GOT3 (cell line): Measurements from ENCODE around the gene DNAL4.

Experiments used
- DNase-seq: peaks from one replicate; lab custom pipeline; 2025; ENCODE audit warnings: mixed read lengths; lab: John Stamatoyannopoulos, UW

Gene DNAL4

GRCh38 chr22:38784856-38785255 is 9.1 kb downstream of the DNAL4 start:
- DNase-seq, result no peak

DNA sequence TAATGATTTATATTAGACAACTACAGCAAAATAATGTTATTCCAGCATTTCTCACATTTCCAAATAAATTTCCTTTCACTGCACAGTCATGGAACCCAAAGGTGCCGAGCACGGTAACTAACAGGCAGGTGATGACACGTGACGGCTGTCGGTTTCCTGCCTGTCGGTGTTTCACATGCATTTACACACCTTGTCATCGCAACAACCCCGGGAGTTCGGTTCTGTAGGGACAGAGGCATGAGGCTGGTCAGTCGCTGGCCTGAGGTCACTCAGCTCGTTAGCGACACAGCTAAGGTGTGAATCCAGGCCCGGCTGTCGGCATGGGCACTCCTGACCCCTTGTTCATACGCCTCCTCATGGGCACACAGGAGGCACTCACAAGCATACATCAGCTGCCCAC is 9.9 kb downstream of the DNAL4 start:
- no peak for DNase-seq

GRCh38 chr22:38783095-38783615 is 10.8 kb downstream of the DNAL4 start:
- DNase-seq, result no peak

DNA sequence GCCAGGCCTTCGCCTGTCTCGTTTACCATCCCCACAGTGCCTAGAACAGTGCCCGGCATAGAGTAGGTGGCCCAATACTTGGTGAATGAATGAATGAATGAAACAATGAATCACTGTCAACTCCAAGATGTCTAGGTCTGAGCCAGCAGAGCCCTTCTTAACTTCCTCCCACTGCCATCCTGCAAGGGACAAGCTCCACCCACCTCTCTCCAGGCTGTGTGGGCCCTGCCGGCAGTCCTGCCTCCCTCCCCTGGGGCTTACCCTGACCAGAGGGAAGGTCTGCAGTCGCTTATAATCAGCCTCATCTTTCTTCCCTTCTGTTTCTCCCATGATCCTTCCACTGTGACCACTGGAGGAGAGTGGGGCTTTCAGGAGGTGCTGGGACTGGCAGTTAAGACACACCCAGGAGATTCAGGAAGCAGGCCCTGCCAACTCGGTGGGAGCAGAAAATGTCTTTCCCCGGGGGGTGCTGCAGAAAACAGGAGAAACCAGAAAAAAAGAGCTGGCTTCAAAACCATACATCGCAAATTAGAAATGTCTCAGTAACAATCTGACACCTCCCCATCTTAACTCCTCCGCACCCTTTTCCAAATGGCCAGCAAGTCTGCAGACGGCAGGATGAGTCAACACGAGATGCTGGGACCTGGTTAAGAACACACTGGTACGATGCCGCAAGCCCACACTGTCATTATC is 11.4 kb downstream of the DNAL4 start:
- DNase-seq, result no peak

GRCh38 chr22:38781033-38781432 is 12.9 kb downstream of the DNAL4 start:
- no peak for DNase-seq

DNA sequence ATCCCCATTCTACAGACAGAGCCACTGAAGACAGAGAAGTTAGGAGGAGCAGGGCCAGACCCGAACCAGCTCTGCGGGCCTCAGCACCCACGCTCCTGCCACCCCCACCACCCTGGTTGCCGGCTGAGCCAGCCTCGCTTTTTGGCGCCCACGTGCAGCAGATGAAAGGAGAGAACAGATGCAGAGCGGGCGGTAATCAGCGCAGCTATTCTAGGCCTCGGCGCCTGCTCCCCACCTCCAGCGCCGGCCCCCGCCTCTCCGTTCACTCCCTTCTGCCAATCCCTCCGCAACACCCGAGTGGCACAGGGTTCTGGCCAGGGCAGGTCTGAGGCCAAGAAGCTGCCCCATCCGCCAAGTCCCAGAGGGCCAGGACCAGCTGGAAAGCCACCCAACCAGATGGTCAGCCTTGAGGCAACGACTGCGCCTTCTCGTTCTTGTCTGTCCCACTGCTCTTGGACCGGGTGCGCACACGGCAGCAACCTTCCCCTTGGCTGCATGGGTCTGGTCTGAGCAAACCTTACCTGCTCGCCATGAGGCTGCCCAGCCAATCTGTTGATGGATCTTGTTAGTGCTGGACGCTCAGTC is 16.8 kb downstream of the DNAL4 start:
- DNase-seq, result no peak

GRCh38 chr22:38776086-38776485 is 17.9 kb downstream of the DNAL4 start:
- no peak for DNase-seq

DNA sequence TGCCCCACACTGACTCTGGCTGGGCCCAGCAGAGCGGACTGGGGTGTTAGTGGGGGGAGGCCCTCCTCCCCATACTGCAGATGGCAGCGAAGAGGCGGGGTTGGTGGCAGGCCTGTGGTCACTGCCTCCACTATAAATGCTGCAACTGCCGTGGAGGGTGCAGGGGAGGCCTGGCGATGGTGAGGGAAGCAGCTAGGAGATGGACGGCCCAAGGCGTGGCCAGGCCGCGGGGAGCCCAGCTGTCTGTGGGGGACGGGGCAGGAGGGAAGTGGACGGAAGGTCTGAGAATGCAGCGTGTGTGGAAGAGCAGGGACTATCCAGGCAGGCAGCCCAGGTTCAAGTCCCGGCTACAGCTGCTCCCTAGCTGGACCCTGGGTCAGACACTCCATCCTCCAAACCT is 18.3 kb downstream of the DNAL4 start:
- no peak for DNase-seq

- no peak for DNase-seq
These were observed 19.3 kb downstream of the DNAL4 start for GRCh38 chr22:38774496-38775166.

DNA sequence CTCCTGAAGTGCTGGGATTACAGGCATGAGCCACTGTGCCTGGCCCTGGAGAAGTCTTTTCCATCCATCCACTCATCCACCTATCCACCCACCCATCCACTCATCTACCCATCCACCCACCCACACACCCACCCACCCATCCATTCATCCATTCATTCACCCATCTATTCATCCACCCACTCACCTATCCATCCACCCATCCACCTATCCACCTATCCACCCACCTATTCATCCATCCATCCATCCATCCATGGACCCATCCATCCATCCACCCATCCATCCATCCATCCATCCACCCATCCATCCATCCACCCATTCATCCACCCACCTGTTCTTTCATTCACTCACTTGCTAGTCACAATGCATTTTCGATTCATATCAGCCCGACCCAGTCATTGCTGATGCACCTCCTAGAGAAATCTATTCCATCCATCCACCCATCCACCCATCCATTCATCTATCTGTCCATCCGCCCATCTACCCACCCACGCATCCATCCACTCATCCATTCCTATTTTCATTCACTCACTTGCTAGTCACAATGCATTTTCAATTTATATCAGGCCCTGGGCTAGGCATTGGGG is 20.5 kb downstream of the DNAL4 start:
- DNase-seq, result no peak

GRCh38 chr22:38772623-38772873 is 21.4 kb downstream of the DNAL4 start:
- DNase-seq, result no peak

GRCh38 chr22:38770257-38770949 is 23.5 kb downstream of the DNAL4 start:
- no peak for DNase-seq

DNA sequence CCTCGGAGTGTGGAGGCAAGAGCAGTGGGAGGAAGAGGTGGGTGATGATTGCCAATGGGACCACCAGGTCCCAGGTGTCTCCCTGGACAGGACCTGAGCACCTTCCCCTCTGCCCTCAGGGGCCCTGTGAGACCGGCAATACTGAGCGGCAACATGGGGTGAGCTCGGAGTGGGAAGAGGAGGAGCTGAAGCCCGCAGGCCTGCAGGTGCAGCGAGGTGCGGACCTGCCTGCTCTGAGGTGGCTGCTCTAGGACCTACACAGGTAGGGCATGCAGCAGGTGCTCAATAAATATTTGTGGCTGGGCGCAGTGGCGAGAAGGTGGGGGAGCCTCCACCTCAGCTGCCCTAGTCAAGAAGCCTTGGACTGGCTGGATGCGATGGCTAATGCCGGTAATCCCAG is 25.9 kb downstream of the DNAL4 start:
- DNase-seq, result no peak

GRCh38 chr22:38767313-38767712 is 26.6 kb downstream of the DNAL4 start:
- DNase-seq, result no peak

DNA sequence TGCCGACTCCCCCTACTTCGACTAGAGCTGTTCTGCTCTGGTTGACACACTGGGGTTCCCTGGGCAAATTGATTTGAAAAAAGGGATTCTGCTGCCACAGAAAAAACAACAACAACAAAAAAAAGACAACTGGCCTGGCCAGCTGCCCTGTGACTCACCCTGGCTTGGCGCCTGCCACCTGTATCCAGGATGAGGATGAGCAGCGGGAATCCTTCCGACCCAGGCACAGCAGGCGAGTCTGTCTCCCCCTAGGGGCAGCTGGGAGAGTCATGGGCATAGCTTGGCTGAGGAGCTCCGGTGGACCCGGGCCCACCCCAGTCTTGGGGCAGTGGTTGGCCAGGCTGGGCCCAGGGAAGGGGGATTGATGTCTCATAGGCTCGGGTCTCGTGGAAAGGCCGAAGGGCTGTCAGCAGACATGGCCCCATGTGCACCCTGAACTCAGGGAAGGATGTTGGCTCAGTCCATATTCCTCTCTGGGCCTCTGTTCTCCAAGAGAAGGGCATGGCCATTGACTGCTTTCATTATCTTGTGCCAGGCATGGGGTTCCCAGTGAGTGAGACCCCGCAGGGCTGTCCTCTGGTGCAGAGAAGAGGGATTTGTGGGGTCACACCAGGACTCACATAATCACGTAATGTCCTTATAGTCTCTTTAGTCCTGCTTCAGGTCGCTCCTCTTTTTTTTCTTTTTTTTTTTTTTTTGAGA is 27.7 kb downstream of the DNAL4 start:
- peak; percentile 13 for DNase-seq

GRCh38 chr22:38762551-38762983 is 31.4 kb downstream of the DNAL4 start:
- DNase-seq, result no peak

DNA sequence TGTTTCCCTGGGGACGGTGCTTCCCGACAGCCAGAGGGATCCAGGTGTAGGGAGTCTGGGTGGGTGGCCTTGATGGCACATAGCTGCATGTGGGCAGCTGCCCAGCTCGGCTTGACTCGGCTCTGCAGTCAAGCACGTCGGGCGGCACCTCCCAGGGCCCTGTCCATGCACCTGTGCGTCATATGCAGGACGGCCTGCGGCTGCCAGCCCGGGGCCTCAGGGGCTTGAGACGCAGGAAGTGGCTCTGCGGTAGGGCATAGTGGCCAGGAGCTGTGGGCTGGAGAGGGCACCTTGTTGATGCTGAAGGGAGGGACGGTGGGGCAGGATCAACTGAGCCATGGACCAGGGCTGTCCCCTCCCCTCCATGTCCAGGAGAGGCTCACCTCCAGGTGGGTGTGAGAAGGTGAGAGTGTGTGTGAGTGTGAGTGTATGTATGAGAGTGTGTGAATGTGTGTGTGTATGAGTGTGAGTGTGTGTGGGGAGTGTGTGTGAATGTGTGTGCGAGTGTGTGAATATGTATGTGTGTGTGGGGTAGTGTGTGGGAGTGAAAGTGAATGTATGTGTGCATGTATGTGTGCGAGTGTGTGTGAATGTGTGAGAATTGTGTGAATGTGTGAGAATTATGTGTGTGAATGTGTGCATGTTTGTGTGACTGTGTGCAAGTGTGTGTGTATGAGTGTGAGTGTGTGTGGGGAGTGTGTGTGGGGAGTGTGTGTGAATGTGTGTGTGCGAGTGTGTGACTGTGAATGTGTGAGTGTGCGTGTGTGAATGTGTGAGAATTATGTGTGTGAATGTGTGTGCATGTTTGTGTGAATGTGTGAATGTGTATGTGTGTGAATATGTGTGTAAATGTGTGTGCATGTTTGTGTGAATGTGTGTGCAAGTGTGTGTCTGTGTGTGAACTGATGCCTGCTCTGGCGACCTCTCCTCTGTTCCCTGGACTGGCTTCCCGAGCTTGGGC is 32.5 kb downstream of the DNAL4 start:
- DNase-seq, result no peak

DNA sequence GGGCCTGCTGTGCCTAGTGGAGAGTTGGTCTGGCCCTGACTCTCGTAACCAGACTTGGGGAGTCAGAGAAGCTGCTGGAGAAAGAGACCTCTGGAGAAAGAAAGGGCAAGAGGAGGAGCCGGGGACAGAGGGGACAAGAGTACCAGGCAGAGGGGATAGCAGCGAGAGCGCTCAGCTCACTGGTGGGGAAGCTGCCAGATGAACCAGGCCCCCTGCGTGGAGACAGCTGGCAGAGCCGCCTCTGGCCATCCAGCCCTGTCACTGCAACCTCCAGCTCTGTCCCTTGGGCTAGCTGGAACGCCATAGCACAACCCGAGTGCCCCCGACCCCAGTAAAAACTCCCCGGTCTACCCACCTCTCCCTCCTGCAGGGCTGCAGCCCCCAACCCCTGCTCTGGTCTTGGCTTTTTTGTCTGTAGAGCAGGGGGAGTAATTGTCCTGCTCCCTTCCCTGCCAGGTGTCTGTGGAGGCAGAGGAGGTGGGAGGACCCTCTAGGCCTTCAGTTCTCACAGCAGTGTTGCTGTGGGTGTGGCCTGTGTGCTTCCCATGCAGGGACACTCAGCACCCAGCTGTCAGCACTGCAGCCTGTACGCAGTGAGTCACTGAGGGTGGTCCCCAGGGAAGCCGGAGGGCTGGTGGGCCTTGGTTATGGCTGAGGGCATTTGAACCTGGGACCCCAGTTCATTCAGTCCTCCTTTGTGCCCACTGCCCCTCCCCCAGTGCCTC is 33.3 kb downstream of the DNAL4 start:
- no peak for DNase-seq

DNA sequence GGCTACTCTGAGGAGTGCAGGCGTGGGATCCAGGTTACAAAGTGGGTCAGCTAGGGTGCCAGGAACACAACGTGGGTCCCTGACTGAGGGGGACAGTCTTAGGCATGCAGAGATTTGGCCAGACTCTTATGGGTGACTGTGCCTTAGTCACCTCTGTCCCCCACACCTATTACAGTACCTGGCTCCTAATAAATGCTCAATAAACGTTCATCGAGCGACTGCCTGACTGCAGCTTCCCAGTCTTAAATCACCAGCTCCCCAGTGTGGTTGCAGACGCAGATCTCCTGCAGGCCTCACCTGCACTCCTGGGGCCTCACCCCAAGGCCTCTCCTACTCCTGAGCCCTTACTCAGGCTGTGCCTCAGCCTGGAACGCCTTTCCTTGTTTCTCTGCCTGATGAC is 34.9 kb downstream of the DNAL4 start:
- DNase-seq, result no peak
